Smooth muscle cell (in vitro differentiated cells): ENCODE results near the gene DIAPH3. TPM values are rescaled to one million over a fixed set of nuclear protein-coding genes. Genes with fewer than 3 reads are reported as not detected.

ENCODE experiments used
- DNase-seq: peaks from one replicate; lab custom pipeline; 2025; ENCODE audit not compliant: unreplicated experiment; lab: John Stamatoyannopoulos, UW
- H2AFZ ChIP-seq: fragments of 200-600 bp; sonication (generic); 2 replicates; pipeline ENCODE4 v1.6.0; 2016; ENCODE audit warnings: antibody characterized with exemption, low read depth, mild to moderate bottlenecking
- H3F3A ChIP-seq: fragments of 200-600 bp; sonication (generic); 2 replicates; pipeline ENCODE4 v1.6.0; 2017; ENCODE audit warnings: antibody characterized with exemption, low read depth
- H3K27ac ChIP-seq: fragments of 200-600 bp; sonication (generic); 2 replicates; pipeline ENCODE4 v1.5.1; 2016; ENCODE audit warnings: low read depth, mild to moderate bottlenecking
- H3K27me3 ChIP-seq: fragments of 200-600 bp; sonication (generic); 2 replicates; pipeline ENCODE4 v1.6.1; 2016; ENCODE audit warnings: low read depth, mild to moderate bottlenecking
- H3K36me3 ChIP-seq: fragments of 200-600 bp; sonication (generic); 2 replicates; pipeline ENCODE4 v1.5.1; 2016; ENCODE audit warnings: low read depth
- H3K4me1 ChIP-seq: fragments of 200-600 bp; sonication (generic); 2 replicates; pipeline ENCODE4 v1.5.1; 2016; ENCODE audit warnings: low read depth
- H3K4me2 ChIP-seq: fragments of 200-600 bp; sonication (generic); 2 replicates; pipeline ENCODE4 v1.6.0; 2016; ENCODE audit warnings: mild to moderate bottlenecking
- H3K4me3 ChIP-seq: fragments of 200-600 bp; sonication (generic); 2 replicates; pipeline ENCODE4 v1.5.1; 2016; ENCODE audit warnings: mild to moderate bottlenecking
- H3K79me2 ChIP-seq: fragments of 200-600 bp; sonication (generic); 2 replicates; pipeline ENCODE4 v1.6.0; 2016; ENCODE audit warnings: low read depth, mild to moderate bottlenecking
- H3K9ac ChIP-seq: fragments of 200-600 bp; sonication (generic); 2 replicates; pipeline ENCODE4 v1.6.0; 2016; ENCODE audit warnings: low read depth
- H3K9me3 ChIP-seq: fragments of 200-600 bp; sonication (generic); replicated peaks from 2 replicates; pipeline ENCODE4 v1.5.1; 2016; ENCODE audit warnings: low read depth
- H4K20me1 ChIP-seq: fragments of 200-600 bp; sonication (generic); 2 replicates; pipeline ENCODE4 v1.6.0; 2016; ENCODE audit warnings: low read depth
- WGBS: methylation state at CpG from one replicate; pipeline ENCODE4 v1.1.7; 2016; ENCODE audit warnings: low lambda C conversion rate; 5-methylcytosine and 5-hydroxymethylcytosine counted together
- polyA plus RNA-seq: library from polyadenylated mRNA; unstranded; fragments of >200 nt; fragmentation: Nextera tagmentation; extraction: Ambion mirVana; gene quantifications from 2 replicates; pipeline ENCODE4 v1.2.1, GENCODE V29; 2016
- total RNA-seq: library from RNA; depleted of rRNA; stranded (reverse); fragments of >200 nt; gene quantifications from 2 replicates; pipeline ENCODE4 v1.2.3, GENCODE V29; 2014
- TF ChIP-seq, protein P1 (sequence below): fragments of 200-600 bp; sonication (generic); IDR thresholded peaks from 2 replicates; pipeline ENCODE4 v1.5.1; 2017; ENCODE audit warnings: borderline replicate concordance, mild to moderate bottlenecking, antibody characterized with exemption; ENCODE audit not compliant: insufficient read depth, poor library complexity, severe bottlenecking

The DIAPH3 gene
- total and polyA plus RNA-seq, 2 experiments from 2014 or later = 6.8 to 9.5 TPM

- Histone ChIP-seq H3K4me1 (no peaks in the 10 kb centered on the region), H3K4me3 (no peak overlapping the region), H3K27me3 (no peaks in the 10 kb centered on the region), H3K9ac (no peak overlapping the region), H3K27ac (no peak overlapping the region), H3K4me2 (no peak overlapping the region), H4K20me1 (no peaks in the 10 kb centered on the region), H3K79me2 (no peaks in the 10 kb centered on the region), H3K9me3 (no peaks in the 10 kb centered on the region), H3K36me3 (no peaks in the 10 kb centered on the region), H3F3A (no peaks in the 10 kb centered on the region), H2AFZ (no peak overlapping the region)
- DNase-seq = no peak
- TF ChIP-seq, protein P1, sequence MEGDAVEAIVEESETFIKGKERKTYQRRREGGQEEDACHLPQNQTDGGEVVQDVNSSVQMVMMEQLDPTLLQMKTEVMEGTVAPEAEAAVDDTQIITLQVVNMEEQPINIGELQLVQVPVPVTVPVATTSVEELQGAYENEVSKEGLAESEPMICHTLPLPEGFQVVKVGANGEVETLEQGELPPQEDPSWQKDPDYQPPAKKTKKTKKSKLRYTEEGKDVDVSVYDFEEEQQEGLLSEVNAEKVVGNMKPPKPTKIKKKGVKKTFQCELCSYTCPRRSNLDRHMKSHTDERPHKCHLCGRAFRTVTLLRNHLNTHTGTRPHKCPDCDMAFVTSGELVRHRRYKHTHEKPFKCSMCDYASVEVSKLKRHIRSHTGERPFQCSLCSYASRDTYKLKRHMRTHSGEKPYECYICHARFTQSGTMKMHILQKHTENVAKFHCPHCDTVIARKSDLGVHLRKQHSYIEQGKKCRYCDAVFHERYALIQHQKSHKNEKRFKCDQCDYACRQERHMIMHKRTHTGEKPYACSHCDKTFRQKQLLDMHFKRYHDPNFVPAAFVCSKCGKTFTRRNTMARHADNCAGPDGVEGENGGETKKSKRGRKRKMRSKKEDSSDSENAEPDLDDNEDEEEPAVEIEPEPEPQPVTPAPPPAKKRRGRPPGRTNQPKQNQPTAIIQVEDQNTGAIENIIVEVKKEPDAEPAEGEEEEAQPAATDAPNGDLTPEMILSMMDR = no peak
Measured at GRCh38 chr13:59954601-59955000, 209.1 kb downstream of the DIAPH3 start.

GRCh38 chr13:59951011-59951410, 212.7 kb downstream of the DIAPH3 start:
- no peak overlapping the region for H3K9ac ChIP-seq
- TF ChIP-seq, protein P1 = no peak
- 91% methylated on average over 2 of the region's 2 CpGs for WGBS
- no peaks in the 10 kb centered on the region for H3K9me3 ChIP-seq
- no peak for DNase-seq
- no peak overlapping the region for H3K4me2 ChIP-seq
- H3K4me1 ChIP-seq = no peaks in the 10 kb centered on the region
- H3F3A ChIP-seq = no peaks in the 10 kb centered on the region
- H3K36me3 ChIP-seq = no peaks in the 10 kb centered on the region
- no peak overlapping the region for H3K27ac ChIP-seq
- H2AFZ ChIP-seq = no peak overlapping the region
- H3K4me3 ChIP-seq = no peak overlapping the region
- H3K79me2 ChIP-seq = no peaks in the 10 kb centered on the region
- no peaks in the 10 kb centered on the region for H4K20me1 ChIP-seq
- no peaks in the 10 kb centered on the region for H3K27me3 ChIP-seq

DNA sequence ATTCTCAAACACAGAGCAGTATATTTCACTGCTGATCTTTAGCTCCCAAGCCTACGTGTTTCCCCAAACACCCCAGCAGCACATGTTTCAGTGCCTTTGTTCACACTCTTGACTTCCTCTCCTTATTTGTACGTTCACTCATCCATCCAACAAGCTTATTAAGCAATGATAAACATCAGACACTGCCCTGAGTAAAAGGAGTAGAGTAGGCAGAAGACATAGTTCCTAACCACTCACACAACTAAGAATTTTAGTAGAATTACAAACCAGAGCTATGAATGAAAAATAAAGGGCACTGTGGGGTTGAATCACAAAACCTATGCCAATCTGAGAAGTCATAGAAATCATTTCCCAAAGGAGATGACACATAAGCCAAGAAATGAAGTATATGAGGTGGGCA, 213.5 kb downstream of the DIAPH3 start:
- Histone ChIP-seq H3K4me2 (no peak overlapping the region), H3K36me3 (no peaks in the 10 kb centered on the region), H3K79me2 (no peaks in the 10 kb centered on the region), H2AFZ (no peak overlapping the region), H3K27ac (no peak overlapping the region), H3F3A (no peaks in the 10 kb centered on the region), H3K4me1 (no peaks in the 10 kb centered on the region), H3K4me3 (no peak overlapping the region), H3K27me3 (no peaks in the 10 kb centered on the region), H3K9me3 (no peaks in the 10 kb centered on the region), H4K20me1 (no peaks in the 10 kb centered on the region), H3K9ac (no peak overlapping the region)
- no peak for DNase-seq
- TF ChIP-seq, protein P1 = no peak
- WGBS = 84% methylated on average over 2 of the region's 2 CpGs

DNA sequence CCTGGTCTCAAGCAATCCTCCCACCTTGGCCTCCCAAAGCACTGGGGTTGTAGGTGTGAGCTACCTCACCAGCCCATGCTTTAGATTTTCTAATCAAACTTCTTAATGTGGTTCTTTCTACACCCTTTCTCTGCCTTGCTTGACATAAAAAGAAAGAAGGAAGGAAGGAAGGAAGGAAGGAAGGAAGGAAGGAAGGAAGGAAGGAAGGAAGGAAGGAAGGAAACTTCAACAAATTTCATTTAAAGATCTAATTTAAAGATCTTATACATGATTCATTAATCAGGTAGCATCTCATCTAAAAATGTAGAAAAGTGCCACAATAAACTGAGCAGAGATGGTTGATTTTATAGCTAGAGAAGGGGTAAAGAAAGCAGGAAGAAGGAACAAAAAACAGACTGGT, 215.0 kb downstream of the DIAPH3 start:
- no peaks in the 10 kb centered on the region for H4K20me1 ChIP-seq
- TF ChIP-seq, protein P1 = no peak
- H3K27ac ChIP-seq = no peak overlapping the region
- H3F3A ChIP-seq = no peaks in the 10 kb centered on the region
- no peaks in the 10 kb centered on the region for H3K9me3 ChIP-seq
- no peaks in the 10 kb centered on the region for H3K4me1 ChIP-seq
- H3K36me3 ChIP-seq = no peaks in the 10 kb centered on the region
- H3K27me3 ChIP-seq = no peaks in the 10 kb centered on the region
- H3K79me2 ChIP-seq = no peaks in the 10 kb centered on the region
- no peak overlapping the region for H3K4me3 ChIP-seq
- H3K9ac ChIP-seq = no peak overlapping the region
- H3K4me2 ChIP-seq = no peak overlapping the region
- no peak overlapping the region for H2AFZ ChIP-seq
- no peak for DNase-seq
